ENCODE results near the gene SCTR.
"Not testable (repeated sequence)": the region's sequence is repeated elsewhere in the genome, so short reads cannot be mapped to it uniquely, and the experiment has no call there.

Gene SCTR

DNA sequence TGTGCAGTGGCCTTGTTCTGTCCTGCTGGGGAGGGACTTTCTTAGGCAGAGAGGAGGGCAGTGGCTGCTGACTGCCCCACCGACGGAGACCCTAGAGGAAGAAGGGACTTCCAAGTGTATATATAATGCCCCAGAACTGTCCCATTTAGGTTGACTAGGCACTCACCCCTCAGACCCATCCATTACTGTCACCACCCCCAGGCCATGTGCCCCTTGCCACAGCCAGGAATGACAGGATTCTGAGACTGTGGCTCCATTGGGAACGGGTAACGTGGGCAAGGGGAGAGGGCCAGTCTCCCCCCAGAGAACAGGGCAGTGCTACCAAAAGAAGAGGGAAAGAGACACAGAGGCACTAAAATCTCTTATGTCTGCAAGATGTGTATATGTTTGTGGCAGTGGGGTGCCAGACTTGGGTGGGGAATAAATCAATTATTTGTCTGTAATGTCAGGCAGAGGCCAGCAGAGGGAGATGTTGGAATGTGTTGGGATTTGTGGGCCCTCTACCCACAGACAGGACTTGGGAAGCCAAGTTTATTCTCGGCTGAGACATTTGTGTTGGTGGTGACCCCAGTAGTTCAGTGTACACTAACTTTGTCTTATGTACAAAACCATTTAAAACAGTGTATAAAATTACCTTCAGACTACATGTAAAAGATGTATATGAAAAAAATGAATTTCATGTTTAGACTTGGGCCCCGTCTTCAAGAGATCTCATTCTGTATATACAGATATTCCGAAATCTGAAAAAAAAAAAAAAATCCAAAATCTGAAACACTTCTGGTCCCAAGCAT, 116.7 kb downstream of the SCTR start:
- DNase-seq (ENCODE audit: low read depth) = no peak

DNA sequence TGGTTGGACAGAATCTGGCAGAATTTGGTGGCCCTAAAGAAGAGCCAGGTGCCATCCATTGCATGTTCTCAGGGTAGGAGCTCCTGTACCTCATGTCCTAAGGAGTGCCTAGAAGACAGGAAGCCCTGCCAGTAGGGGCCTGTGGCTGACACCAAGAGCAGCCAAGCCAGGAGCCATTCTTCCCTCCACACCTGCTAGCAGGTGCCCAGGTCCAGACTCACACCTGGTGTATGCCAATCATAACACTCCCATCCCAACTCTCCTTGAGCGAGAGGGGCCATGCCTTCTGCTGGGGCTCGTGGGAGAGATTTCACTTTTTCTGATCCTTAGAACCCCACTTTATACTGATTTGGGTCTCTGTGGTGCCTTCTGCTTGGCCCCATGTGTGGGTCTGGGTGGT, 119.1 kb downstream of the SCTR start:
- DNase-seq (ENCODE audit: low read depth) = no peak

DNA sequence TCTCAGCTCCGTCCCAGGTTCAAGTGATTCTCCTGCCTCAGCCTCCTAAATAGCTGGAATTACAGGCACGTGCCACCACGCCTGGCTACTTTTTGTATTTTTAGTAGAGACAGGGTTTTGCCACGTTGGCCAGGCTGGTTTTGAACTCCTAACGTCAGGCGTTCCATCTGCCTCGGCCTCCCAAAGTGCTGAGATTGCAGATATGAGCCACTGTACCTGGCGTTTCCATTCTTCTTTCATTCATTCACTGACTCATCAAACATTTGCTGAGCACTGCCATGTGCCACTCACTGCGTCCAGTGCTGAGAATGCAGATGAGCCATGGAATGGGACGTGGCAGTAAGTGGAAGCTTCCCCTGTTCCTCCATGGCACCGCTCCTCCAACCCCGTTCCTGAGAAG, 120.7 kb downstream of the SCTR start:
- not testable (repeated sequence) for DNase-seq (ENCODE audit: low read depth)

GRCh38 chr2:119402645-119403560, 121.4 kb downstream of the SCTR start:
- DNase-seq (ENCODE audit: low read depth) = no peak

DNA sequence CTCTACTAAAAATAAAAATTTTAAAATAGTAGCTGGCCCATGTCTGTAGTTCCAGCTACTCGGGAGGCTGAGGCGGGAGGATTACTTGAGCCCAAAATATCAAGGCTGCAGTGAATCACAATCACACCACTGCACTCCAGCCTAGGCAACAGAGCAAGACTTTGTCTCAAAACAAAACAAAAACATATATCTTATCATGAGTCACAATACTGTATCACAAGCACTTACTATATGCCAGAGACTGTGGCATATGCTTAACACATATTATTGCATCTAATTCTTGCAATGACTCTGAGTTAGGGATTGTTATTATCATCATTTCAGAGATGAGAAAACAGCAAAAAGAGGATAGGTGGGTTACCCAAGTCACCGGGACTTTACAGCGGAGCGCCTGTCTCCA, 122.2 kb downstream of the SCTR start:
- no peak for DNase-seq (ENCODE audit: low read depth)

DNA sequence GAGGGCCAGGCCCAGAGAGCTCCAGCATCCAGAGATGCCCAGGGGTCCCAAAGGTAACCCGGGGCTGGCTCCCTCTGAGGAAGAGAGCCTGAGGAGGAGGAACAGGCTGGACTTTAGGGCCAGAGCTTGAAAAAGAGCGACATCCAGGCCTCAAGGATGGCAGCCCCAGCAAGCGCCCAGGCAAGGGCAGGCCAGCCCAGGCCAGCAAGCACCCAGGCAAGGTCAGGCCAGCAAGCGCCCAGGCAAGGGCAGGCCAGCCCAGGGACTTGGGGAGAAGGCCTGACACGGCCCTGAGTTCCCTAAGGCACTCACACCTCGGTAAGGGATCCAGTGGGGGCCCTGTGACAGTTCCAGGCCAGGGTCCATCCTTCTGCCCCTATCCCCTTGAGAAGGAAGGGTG, 127.1 kb downstream of the SCTR start:
- DNase-seq (ENCODE audit: low read depth) = no peak

DNA sequence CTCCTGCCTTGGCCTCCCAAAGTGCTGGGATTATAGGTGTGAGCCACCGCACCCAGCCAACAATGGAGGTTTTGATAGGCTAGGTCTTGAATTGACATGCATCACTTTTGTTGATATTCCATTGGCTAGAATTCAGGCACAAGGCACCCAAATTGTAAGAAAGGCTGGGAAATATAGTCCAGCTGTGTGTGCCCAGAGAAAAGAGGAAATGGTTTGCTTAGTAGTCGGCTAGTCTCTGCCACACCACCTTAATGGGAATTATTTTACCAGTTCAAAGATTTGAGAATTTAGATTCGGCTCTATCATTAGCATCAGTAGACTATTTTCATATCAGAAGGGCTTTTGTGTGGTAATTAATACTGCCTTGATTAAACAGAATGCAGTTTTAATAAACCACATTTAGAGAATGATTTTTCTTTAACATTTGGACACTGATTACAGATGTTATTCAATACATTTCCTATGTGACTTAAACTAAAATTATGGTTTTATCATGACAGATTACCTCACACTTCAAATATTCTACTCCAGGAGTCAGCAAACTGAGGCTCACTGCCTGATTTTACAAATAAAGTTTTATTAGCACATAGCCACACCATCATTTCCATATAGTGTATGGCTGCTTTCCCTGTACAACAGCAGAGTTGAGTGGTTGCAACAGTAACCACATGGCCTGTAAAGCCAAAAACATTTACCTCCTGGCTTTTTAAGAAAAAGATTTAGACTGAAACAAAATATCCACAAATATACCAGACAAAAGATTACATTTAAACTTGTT, 130.1 kb downstream of the SCTR start:
- no peak for DNase-seq (ENCODE audit: low read depth)
